Liver (tissue), 3 donors: ENCODE data around the gene NEK1.

ENCODE experiments used
- ATF3 ChIP-seq: IDR thresholded peaks from 2 replicates; pipeline ENCODE4 v1.6.1; 2016; ENCODE audit warnings: antibody characterized with exemption
- CTCF ChIP-seq: fragments of 150-350 bp; IDR thresholded peaks from 2 replicates; pipeline ENCODE4 v1.5.1; 2017; ENCODE audit warnings: improper control_type of control experiment, low read depth, low read length; ENCODE audit not compliant: missing input control
- EGR1 ChIP-seq, 2 donors: IDR thresholded peaks; 2 replicates each; pipeline ENCODE4 v1.6.1; 2016 to 2018; ENCODE audit warnings: antibody characterized with exemption in 2 of 2, low read depth in 2 of 2
- HNF4G ChIP-seq: IDR thresholded peaks from 2 replicates; pipeline ENCODE4 v1.6.1; 2016; ENCODE audit warnings: antibody characterized with exemption
- JUND ChIP-seq, 2 donors: IDR thresholded peaks; 2 replicates each; pipeline ENCODE4 v1.6.1; 2016; ENCODE audit warnings: antibody characterized with exemption in 2 of 2
- RAD21 ChIP-seq, 2 donors: IDR thresholded peaks; 2 replicates each; pipeline ENCODE4 v1.6.1; 2016; ENCODE audit warnings: antibody characterized with exemption in 2 of 2, mild to moderate bottlenecking in 2 of 2
- REST ChIP-seq: IDR thresholded peaks from 2 replicates; pipeline ENCODE4 v1.6.1; 2016; ENCODE audit warnings: antibody characterized with exemption, mild to moderate bottlenecking
- RXRA ChIP-seq, 2 donors: IDR thresholded peaks; 2 replicates each; pipeline ENCODE4 v1.6.1; 2017 to 2018; ENCODE audit warnings: antibody characterized with exemption in 2 of 2, mild to moderate bottlenecking in 1 of 2
- SP1 ChIP-seq: IDR thresholded peaks from 2 replicates; pipeline ENCODE4 v1.6.1; 2018; ENCODE audit warnings: antibody characterized with exemption, mild to moderate bottlenecking
- TAF1 ChIP-seq: conservative IDR thresholded peaks from 2 replicates; pipeline ENCODE4 v1.6.1; 2016; ENCODE audit warnings: antibody characterized with exemption, mild to moderate bottlenecking
- donor health status: healthy.
- donor health status: healthy.

- TF ChIP-seq JUND (IDR thresholded peaks at IDR 0.05) (no peak), HNF4G (no peak), CTCF (no peak), TAF1 (no peak), RAD21 (IDR thresholded peaks at IDR 0.05) (peak in 1 of 2 donors; percentile 14), REST (no peak), ATF3 (no peak), SP1 (no peak), EGR1 (IDR thresholded peaks at IDR 0.05; ENCODE audit: low read depth in 2 of 2) (no peak), RXRA (IDR thresholded peaks at IDR 0.05) (no peak)
These were observed 127.9 kb downstream of the NEK1 start for GRCh38 chr4:169484485-169484884.
